ENCODE data around the gene ACAP3. TPM values are rescaled to one million over a fixed set of nuclear protein-coding genes. Genes with fewer than 3 reads are reported as not detected.
"Not testable (repeated sequence)": the region's sequence is repeated elsewhere in the genome, so short reads cannot be mapped to it uniquely, and the experiment has no call there.

Gene ACAP3
- total and polyA plus RNA-seq, 4 donors = 18.7 to 62.8 (median 37.8) TPM

DNA sequence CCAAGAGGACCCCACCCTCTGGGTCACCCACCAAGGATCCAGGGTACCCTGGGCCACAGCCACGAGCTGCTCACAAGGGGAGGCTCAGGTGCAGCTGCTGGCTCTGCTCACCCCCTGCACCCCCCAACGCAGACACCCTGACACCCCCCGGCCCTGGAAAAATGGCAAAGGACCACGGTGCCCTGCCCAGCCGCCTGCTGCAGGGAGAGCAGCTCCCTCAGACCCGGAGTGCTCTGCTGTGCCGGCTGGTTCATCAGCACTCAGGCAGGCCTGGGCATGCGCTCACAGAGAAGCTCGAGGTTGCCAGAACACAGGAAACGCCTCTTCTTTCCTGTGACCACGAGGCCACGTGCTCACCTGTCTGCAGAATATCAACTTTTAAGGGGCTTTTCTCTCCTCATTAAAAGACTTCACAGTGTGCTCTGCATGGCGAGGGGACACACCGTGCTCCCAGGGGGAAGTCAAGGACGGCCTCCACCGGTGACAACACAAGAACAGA, 56.9 kb downstream of the ACAP3 start:
- peaks cover 0 to 3% (median 0%) of the 10 kb centered on the region in 5 donors for H3K4me1 ChIP-seq (ENCODE audit: control insufficient read depth in 5 of 5, insufficient read depth in 5 of 5, low read length in 5 of 5)
- TF ChIP-seq, protein P1, sequence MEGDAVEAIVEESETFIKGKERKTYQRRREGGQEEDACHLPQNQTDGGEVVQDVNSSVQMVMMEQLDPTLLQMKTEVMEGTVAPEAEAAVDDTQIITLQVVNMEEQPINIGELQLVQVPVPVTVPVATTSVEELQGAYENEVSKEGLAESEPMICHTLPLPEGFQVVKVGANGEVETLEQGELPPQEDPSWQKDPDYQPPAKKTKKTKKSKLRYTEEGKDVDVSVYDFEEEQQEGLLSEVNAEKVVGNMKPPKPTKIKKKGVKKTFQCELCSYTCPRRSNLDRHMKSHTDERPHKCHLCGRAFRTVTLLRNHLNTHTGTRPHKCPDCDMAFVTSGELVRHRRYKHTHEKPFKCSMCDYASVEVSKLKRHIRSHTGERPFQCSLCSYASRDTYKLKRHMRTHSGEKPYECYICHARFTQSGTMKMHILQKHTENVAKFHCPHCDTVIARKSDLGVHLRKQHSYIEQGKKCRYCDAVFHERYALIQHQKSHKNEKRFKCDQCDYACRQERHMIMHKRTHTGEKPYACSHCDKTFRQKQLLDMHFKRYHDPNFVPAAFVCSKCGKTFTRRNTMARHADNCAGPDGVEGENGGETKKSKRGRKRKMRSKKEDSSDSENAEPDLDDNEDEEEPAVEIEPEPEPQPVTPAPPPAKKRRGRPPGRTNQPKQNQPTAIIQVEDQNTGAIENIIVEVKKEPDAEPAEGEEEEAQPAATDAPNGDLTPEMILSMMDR (IDR thresholded peaks at IDR 0.05; ENCODE audit: control extremely low read depth, extremely low read depth) = no peak
- H3K9me3 ChIP-seq (ENCODE audit: control insufficient read depth in 4 of 4, insufficient read depth in 3 of 4, low read length in 3 of 4) = peaks cover 0 to 4% (median 0%) of the 10 kb centered on the region in 4 donors
- no peak overlapping the region for H3K27ac ChIP-seq (ENCODE audit: low read depth in 1 of 2, low read length in 1 of 2)
- H3K27me3 ChIP-seq (ENCODE audit: control insufficient read depth in 3 of 3, insufficient read depth in 3 of 3, low read length in 2 of 3) = peaks cover 6 to 18% (median 16%) of the 10 kb centered on the region in 3 donors
- WGBS, 2 donors = 71 to 72% methylated on average over 16 of the region's 16 CpGs
- DNase-seq (no peak), ATAC-seq (ENCODE audit: insufficient read depth, low FRiP score) (no peak)
- H3K9ac ChIP-seq (ENCODE audit: insufficient read depth in 1 of 2, low read length in 2 of 2) = no peak overlapping the region
- H3K4me3 ChIP-seq = no peak overlapping the region
- H3K36me3 ChIP-seq (ENCODE audit: control insufficient read depth in 4 of 4, insufficient read depth in 4 of 4, low read length in 4 of 4) = peaks cover 0 to 28% (median 9%) of the 10 kb centered on the region in 4 donors

DNA sequence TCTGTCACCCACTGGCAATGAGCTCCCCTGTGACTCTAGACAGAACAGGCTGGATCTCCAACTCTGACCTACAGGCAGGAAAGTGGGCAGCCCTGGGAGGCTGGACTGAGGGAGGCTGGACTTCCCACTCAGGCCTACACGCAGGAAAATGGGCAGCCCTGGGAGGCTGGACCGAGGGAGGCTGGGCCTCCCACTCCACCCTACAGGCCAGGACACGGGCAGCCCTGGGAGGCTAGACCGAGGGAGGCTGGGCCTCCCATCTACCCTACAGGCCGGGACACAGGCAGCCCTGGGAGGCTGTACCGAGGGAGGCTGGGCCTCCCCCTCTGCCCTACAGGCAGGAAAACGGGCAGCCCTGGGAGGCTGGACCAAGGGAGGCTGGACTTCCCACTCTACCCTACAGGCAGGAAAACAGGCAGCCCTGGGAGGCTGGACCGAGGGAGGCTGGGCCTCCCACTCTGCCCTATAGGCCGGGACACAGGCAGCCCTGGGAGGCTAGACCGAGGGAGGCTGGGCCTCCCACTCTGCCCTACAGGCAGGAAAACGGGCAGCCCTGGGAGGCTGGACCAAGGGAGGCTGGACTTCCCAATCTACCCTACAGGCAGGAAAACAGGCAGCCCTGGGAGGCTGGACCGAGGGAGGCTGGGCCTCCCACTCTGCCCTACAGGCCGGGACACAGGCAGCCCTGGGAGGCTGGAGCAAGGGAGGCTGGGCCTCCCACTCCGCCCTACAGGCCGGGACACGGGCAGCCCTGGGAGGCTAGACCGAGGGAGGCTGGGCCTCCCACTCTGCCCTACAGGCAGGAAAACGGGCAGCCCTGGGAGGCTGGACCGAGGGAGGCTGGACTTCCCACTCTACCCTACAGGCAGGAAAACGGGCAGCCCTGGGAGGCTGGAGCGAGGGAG, 59.5 kb downstream of the ACAP3 start:
- not testable (repeated sequence) for DNase-seq; ATAC-seq (ENCODE audit: insufficient read depth, low FRiP score); H3K36me3 ChIP-seq (ENCODE audit: control insufficient read depth in 4 of 4, insufficient read depth in 4 of 4, low read length in 4 of 4); H3K9ac ChIP-seq (ENCODE audit: insufficient read depth in 1 of 2, low read length in 2 of 2); H3K4me3 ChIP-seq; H3K9me3 ChIP-seq (ENCODE audit: control insufficient read depth in 4 of 4, insufficient read depth in 3 of 4, low read length in 3 of 4); H3K27ac ChIP-seq (ENCODE audit: low read depth in 1 of 2, low read length in 1 of 2); H3K4me1 ChIP-seq (ENCODE audit: control insufficient read depth in 5 of 5, insufficient read depth in 5 of 5, low read length in 5 of 5)
- H3K27me3 ChIP-seq (ENCODE audit: control insufficient read depth in 3 of 3, insufficient read depth in 3 of 3, low read length in 2 of 3) = peaks cover 6 to 26% (median 19%) of the 10 kb centered on the region in 3 donors
- WGBS, 2 donors = 94 to 95% methylated on average over 20 to 21 of the region's 21 CpGs

DNA sequence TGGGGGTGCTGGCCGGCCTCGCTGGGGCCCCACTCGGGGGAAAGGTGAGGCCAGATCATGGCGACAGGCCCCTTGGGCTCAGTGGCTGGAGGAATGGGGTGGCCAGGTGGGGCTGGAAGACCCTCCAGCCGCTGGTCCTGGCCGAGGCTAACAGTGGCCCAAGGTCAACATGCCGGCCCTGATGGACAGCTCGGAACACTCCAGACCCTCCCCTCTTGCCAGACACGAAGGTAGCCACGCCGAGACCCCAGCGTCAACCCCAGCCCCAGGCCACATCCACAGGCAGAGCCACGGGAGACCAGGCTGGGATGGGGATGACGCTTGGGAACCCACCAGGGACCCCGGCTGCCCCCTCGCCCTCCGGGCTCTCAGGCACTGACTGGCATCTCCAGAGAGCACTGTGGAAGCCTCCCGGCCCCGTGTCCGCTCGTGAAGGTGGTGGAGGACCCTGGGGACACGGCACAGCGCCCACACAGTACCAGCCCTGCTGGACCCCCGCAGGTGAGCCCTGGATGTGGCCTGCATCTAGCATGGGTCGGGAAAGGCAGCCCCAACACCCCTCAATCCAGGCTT, 60.3 kb downstream of the ACAP3 start:
- WGBS, 2 donors = 64 to 68% methylated on average over 25 of the region's 25 CpGs
- TF ChIP-seq, protein P1 (IDR thresholded peaks at IDR 0.05; ENCODE audit: control extremely low read depth, extremely low read depth) = no peak
- peaks cover 6 to 27% (median 19%) of the 10 kb centered on the region in 3 donors for H3K27me3 ChIP-seq (ENCODE audit: control insufficient read depth in 3 of 3, insufficient read depth in 3 of 3, low read length in 2 of 3)

More for the DNA sequence above, 60.3 kb downstream of the ACAP3 start:
- H3K27ac ChIP-seq (ENCODE audit: low read depth in 1 of 2, low read length in 1 of 2) = no peak overlapping the region
- H3K4me1 ChIP-seq (ENCODE audit: control insufficient read depth in 5 of 5, insufficient read depth in 5 of 5, low read length in 5 of 5) = peaks cover 0 to 4% (median 0%) of the 10 kb centered on the region in 5 donors
- DNase-seq (no peak), ATAC-seq (ENCODE audit: insufficient read depth, low FRiP score) (no peak)
- no peak overlapping the region for H3K9ac ChIP-seq (ENCODE audit: insufficient read depth in 1 of 2, low read length in 2 of 2)
- no peak overlapping the region for H3K4me3 ChIP-seq
- H3K9me3 ChIP-seq (ENCODE audit: control insufficient read depth in 4 of 4, insufficient read depth in 3 of 4, low read length in 3 of 4) = peaks cover 0 to 7% (median 0%) of the 10 kb centered on the region in 4 donors
- H3K36me3 ChIP-seq (ENCODE audit: control insufficient read depth in 4 of 4, insufficient read depth in 4 of 4, low read length in 4 of 4) = no peaks in the 10 kb centered on the region

Data from lung (tissue), 12 donors.